K562 (cell line): ENCODE measurements around the gene TBC1D9. TPM values are rescaled to one million over a fixed set of nuclear protein-coding genes. Genes with fewer than 3 reads are reported as not detected.

Source experiments
- ATAC-seq: fragments of 200-7000 bp; cut with Tn5 transposase; 3 replicates; pipeline ENCODE4 v1.9.1; 2020; ENCODE audit warnings: moderate library complexity
- BruUV-seq: library from RNA; stranded (reverse); fragments of 400-500 nt; replicated peaks from 2 replicates; lab custom pipeline; 2021; lab: Mats Ljungman, UMichigan
- CTCF ChIA-PET: fragments of 300-600 bp; formaldehyde crosslinking; extraction: SDS; loops from one replicate; lab custom pipeline; 2021; ENCODE audit warnings: low intra/inter-chr PET ratio; lab: Yijun Ruan, JAX
- POLR2A ChIA-PET: fragments of 300-600, 350-650 bp; sonication (Branson Sonifier 250); formaldehyde crosslinking; extraction: SDS; loops from one replicate; lab custom pipeline; 2021; ENCODE audit warnings: antibody characterized with exemption, inconsistent platforms; lab: Yijun Ruan, JAX
- DNase-seq, 4 experiments: peaks; one replicate each; pipeline versions ENCODE4 v3.0.0 to v3.0.0-alpha.2; 2011 to 2018; ENCODE audit warnings: low spot score in 3 of 4, mixed read lengths in 3 of 4; ENCODE audit errors: extremely low read depth in 1 of 4
- FAIRE-seq: peaks from 2 replicates; lab custom pipeline; 2011; peaks lifted over from hg19 to GRCh38; lab: Jason Lieb, UNC
- H2AFZ ChIP-seq: 2 replicates; pipeline ENCODE4 v1.6.0; 2011; ENCODE audit warnings: low read depth, low read length, control low read depth, inconsistent platforms
- H3K27ac ChIP-seq: fragments of 200-600 bp; 3 replicates; pipeline ENCODE4 v1.8.0; 2011; ENCODE audit warnings: low read depth, mild to moderate bottlenecking, control low read depth, inconsistent platforms, low read length, moderate library complexity, mixed read lengths; ENCODE audit errors: extremely low read depth
- H3K27me3 ChIP-seq, 2 experiments: fragments of 300-600 bp in 1 of 2; 2 replicates in 1 of 2; 3 replicates in 1 of 2; pipeline versions ENCODE4 v1.6.0 to v1.8.0; 2011; ENCODE audit warnings: inconsistent platforms in 2 of 2, low read length in 2 of 2, mild to moderate bottlenecking in 1 of 2, mixed read lengths in 1 of 2, moderate library complexity in 1 of 2; ENCODE audit not compliant: control insufficient read depth in 2 of 2, insufficient read depth in 2 of 2
- H3K36me3 ChIP-seq: fragments of 300-600 bp; 3 replicates; pipeline ENCODE4 v1.8.0; 2011; ENCODE audit warnings: mild to moderate bottlenecking, low read length, inconsistent platforms; ENCODE audit not compliant: control insufficient read depth, insufficient read depth
- H3K4me1 ChIP-seq, 2 experiments: fragments of 200-600 bp in 1 of 2; replicated peaks in 1 of 2; 2 replicates in 1 of 2; 3 replicates in 1 of 2; pipeline versions ENCODE4 v1.5.1 to v1.8.0; 2011; ENCODE audit warnings: inconsistent platforms in 2 of 2, low read length in 2 of 2, mild to moderate bottlenecking in 1 of 2, mixed read lengths in 1 of 2, moderate library complexity in 1 of 2; ENCODE audit not compliant: control insufficient read depth in 2 of 2, insufficient read depth in 2 of 2
- H3K4me2 ChIP-seq: 2 replicates; pipeline ENCODE4 v1.6.1; 2011; ENCODE audit warnings: low read length, control low read depth, inconsistent platforms, mixed read lengths; ENCODE audit not compliant: insufficient read depth
- H3K4me3 ChIP-seq: fragments of 200-600 bp; sonication (generic), shearing (Covaris generic); 2 replicates; pipeline ENCODE4 v1.5.1; 2016; ENCODE audit warnings: control low read depth, inconsistent platforms
- H3K79me2 ChIP-seq: fragments of 200-600 bp; 3 replicates; pipeline ENCODE4 v1.8.0; 2011; ENCODE audit warnings: low read length, inconsistent platforms; ENCODE audit not compliant: control insufficient read depth, insufficient read depth
- H3K9ac ChIP-seq, 2 experiments: 2 replicates each; pipeline versions ENCODE4 v1.6.0 to v1.6.1; 2011; ENCODE audit warnings: low read depth in 2 of 2, low read length in 2 of 2, control low read depth in 1 of 2, inconsistent platforms in 1 of 2, mild to moderate bottlenecking in 1 of 2, mixed read lengths in 1 of 2; ENCODE audit not compliant: insufficient read depth in 1 of 2
- H3K9me1 ChIP-seq: one replicate; pipeline ENCODE4 v1.6.0; 2011; ENCODE audit warnings: inconsistent platforms, mild to moderate bottlenecking, low read length, moderate library complexity; ENCODE audit not compliant: control insufficient read depth, insufficient read depth
- H3K9me3 ChIP-seq: replicated peaks from 2 replicates; pipeline ENCODE4 v1.5.1; 2011; ENCODE audit warnings: low read depth, low read length, inconsistent platforms; ENCODE audit not compliant: control insufficient read depth, insufficient read depth
- H4K20me1 ChIP-seq: replicated peaks from 2 replicates; pipeline ENCODE4 v1.6.1; 2011; ENCODE audit warnings: low read length, inconsistent platforms, mixed read lengths; ENCODE audit not compliant: control insufficient read depth, insufficient read depth
- CTCFL ChIP-seq: IDR thresholded peaks from 2 replicates; pipeline ENCODE4 v1.6.1; 2011; ENCODE audit warnings: borderline replicate concordance, low read depth, mild to moderate bottlenecking, moderate library complexity, low read length; ENCODE audit not compliant: insufficient read depth, poor library complexity, severe bottlenecking
- HMG20A ChIP-seq: fragments of 450-650 bp; formaldehyde crosslinking; conservative IDR thresholded peaks from 2 replicates; pipeline ENCODE4 v1.4.0; 2020; ENCODE audit warnings: mild to moderate bottlenecking, mixed read lengths
- ILK ChIP-seq: fragments of 450-650 bp; IDR thresholded peaks from 2 replicates; pipeline ENCODE4 v1.6.1; 2016; ENCODE audit warnings: missing genetic modification characterization, low read depth, mild to moderate bottlenecking, missing compliant biosample characterization, moderate library complexity, borderline replicate concordance
- RBM22 ChIP-seq: fragments of 200-400 bp; formaldehyde crosslinking; IDR thresholded peaks from 2 replicates; pipeline ENCODE4 v1.6.1; 2018; ENCODE audit warnings: low read length, low read depth; ENCODE audit not compliant: poor library complexity, severe bottlenecking
- TCF7L2 ChIP-seq: fragments of 150-350 bp; IDR thresholded peaks from 2 replicates; pipeline ENCODE4 v1.6.1; 2016; ENCODE audit warnings: low read depth, mild to moderate bottlenecking, low read length, moderate library complexity
- U2AF1 ChIP-seq: fragments of 200-400 bp; formaldehyde crosslinking; optimal IDR thresholded peaks from 2 replicates; pipeline ENCODE3; 2017; ENCODE audit warnings: mild to moderate bottlenecking, low read depth, low read length, moderate library complexity
- ZNF217 ChIP-seq: sonication (generic); formaldehyde crosslinking; IDR thresholded peaks from 2 replicates; pipeline ENCODE4 v1.8.0; 2022; ENCODE audit warnings: mild to moderate bottlenecking, missing genetic modification reagents
- ZNF23 ChIP-seq: fragments of 250-450 bp; sonication (Bioruptor Pico); IDR thresholded peaks from 2 replicates; pipeline ENCODE4 v1.4.0; 2020; ENCODE audit warnings: mild to moderate bottlenecking
- ZNF239 ChIP-seq: fragments of 250-450 bp; sonication (Bioruptor Pico); IDR thresholded peaks from 2 replicates; pipeline ENCODE4 v1.4.0; 2020; ENCODE audit warnings: mild to moderate bottlenecking
- ZNF592 ChIP-seq: fragments of 450-650 bp; IDR thresholded peaks from 2 replicates; pipeline ENCODE4 v1.6.1; 2017; ENCODE audit warnings: antibody characterized with exemption, mild to moderate bottlenecking
- ZNF77 ChIP-seq: fragments of 250-450 bp; sonication (Bioruptor Pico); IDR thresholded peaks from 2 replicates; pipeline ENCODE4 v1.5.0; 2020
- WGBS: fragments of 100-300 bp; shearing (Covaris generic); methylation state at CpG from one replicate; pipeline ENCODE4 v1.1.6; 2016; ENCODE audit warnings: low coverage, mixed read lengths; ENCODE audit not compliant: insufficient coverage; ENCODE audit errors: missing lambda C conversion rate; 5-methylcytosine and 5-hydroxymethylcytosine counted together
- in situ Hi-C: fragments of 300-500 bp; cut with MboI; formaldehyde crosslinking; loops from 4 replicates; pipeline ENCODE4 v1.15.0; 2018; ENCODE audit warnings: inconsistent platforms, mixed read lengths
- intact Hi-C: fragments of 100-400 bp; cut with micrococcal nuclease; formaldehyde crosslinking; loops from 2 replicates; pipeline ENCODE4 v1.14.2; 2022
- polyA plus RNA-seq, 8 experiments: library from polyadenylated mRNA; depleted of rRNA in 4 of 8; stranded (reverse) in 5 of 8; unstranded in 3 of 8; fragments of >200 nt; fragmentation: Nextera tagmentation in 2 of 8; fragmentation: Illumina TruSeq in 1 of 8; extraction: Ambion mirVana in 2 of 8; extraction: Trizol in 1 of 8; gene quantifications; 2 replicates each; pipeline versions ENCODE4 v1.2.1 to v1.2.3, GENCODE V29; 2011 to 2014; ENCODE audit warnings: inconsistent platforms in 1 of 8, missing spikeins in 1 of 8
- total RNA-seq, 7 experiments: library from RNA; depleted of rRNA in 6 of 7; stranded (reverse); fragments of >200 nt in 6 of 7; fragmentation: Illumina TruSeq in 2 of 7; extraction: Trizol in 2 of 7; gene quantifications; 2 replicates each; pipeline versions ENCODE4 v1.2.1 to v1.2.3, GENCODE V29; 2011 to 2021; ENCODE audit warnings: low replicate concordance in 1 of 7

TBC1D9 gene
- total and polyA plus RNA-seq, 9 of the 15 experiments (the other 6 are each of a cell fraction or from before 2014, with no cell fraction given), result 0.13 TPM; not detected in 8

GRCh38 chr4:140633951-140634350 is 122.2 kb downstream of the TBC1D9 start (continued):
- TF ChIP-seq ZNF592 (no peak), RBM22 (no peak), TCF7L2 (no peak)

GRCh38 chr4:140633124-140633523 is 123.1 kb downstream of the TBC1D9 start:
- H3K9me1 ChIP-seq, result no peaks in the 10 kb centered on the region
- H3K9me3 ChIP-seq, result no peaks in the 10 kb centered on the region
- no peak overlapping the region for H3K4me3 ChIP-seq
- peaks cover 0 to 5% of the 10 kb centered on the region in 2 experiments; a peak in 4 of 5 replicates for H3K27me3 ChIP-seq
- H3K79me2 ChIP-seq, result no peaks in the 10 kb centered on the region
- intact Hi-C loops, result no loop called here
- H3K9ac ChIP-seq, result no peak overlapping the region
- CTCF ChIA-PET, result no interaction called here
- 0% methylated on average over 2 of the region's 2 CpGs for WGBS
- no peak for DNase-seq
- H2AFZ ChIP-seq, result no peak overlapping the region
- H4K20me1 ChIP-seq, result no peaks in the 10 kb centered on the region
- ATAC-seq, result no peak
- no peak overlapping the region for H3K4me2 ChIP-seq
- H3K27ac ChIP-seq, result no peak overlapping the region
- POLR2A ChIA-PET, result no interaction called here
- no TSS peak for BruUV-seq
- in situ Hi-C loops, result no loop called here
- no peak for FAIRE-seq
- no peaks in the 10 kb centered on the region for H3K36me3 ChIP-seq
- H3K4me1 ChIP-seq, result no peaks in the 10 kb centered on the region
- TF ChIP-seq ILK (tag) (no peak), CTCFL (no peak), HMG20A (CRISPR knock-in tag) (no peak), ZNF217 (CRISPR knock-in tag) (no peak), ZNF239 (CRISPR knock-in tag) (no peak), ZNF23 (no peak), U2AF1 (no peak), ZNF77 (CRISPR knock-in tag) (no peak)
